ENCODE data around the gene TTC3. TPM values are rescaled to one million over a fixed set of nuclear protein-coding genes. Genes with fewer than 3 reads are reported as not detected.

The TTC3 gene
- total and polyA plus RNA-seq, 2 of the 13 experiments (the other 11 are each of a cell fraction or from before 2014, with no cell fraction given), result 55.7 to 108 TPM

- POLR2A ChIA-PET, result no interaction called here
- Histone ChIP-seq H3K27me3 (ENCODE audit: control insufficient read depth in 1 of 2, insufficient read depth in 2 of 2, low read length in 2 of 2) (no peaks in the 10 kb centered on the region), H4K20me1 (ENCODE audit: insufficient read depth, low read length) (no peaks in the 10 kb centered on the region), H2AFZ (ENCODE audit: low read length) (no peak overlapping the region), H3K79me2 (ENCODE audit: insufficient read depth, low read length) (no peaks in the 10 kb centered on the region), H3K4me3 (replicated peaks in 1 of 3; ENCODE audit: insufficient read depth in 1 of 3, low read depth in 2 of 3, low read length in 3 of 3) (no peak overlapping the region), H3K9ac (ENCODE audit: insufficient read depth, low read depth, low read length) (no peak overlapping the region), H3K9me3 (ENCODE audit: low read length) (no peaks in the 10 kb centered on the region), H3K4me2 (ENCODE audit: low read depth, low read length) (no peak overlapping the region), H3K27ac (ENCODE audit: extremely low read length, insufficient read depth, low read length) (no peak overlapping the region), H3K4me1 (ENCODE audit: insufficient read depth, low read length) (peaks cover 45% of the 10 kb centered on the region), H3K36me3 (replicated peaks in 1 of 2; ENCODE audit: control insufficient read depth in 1 of 2, insufficient read depth in 2 of 2, low read length in 2 of 2) (peaks cover 14 to 32% of the 10 kb centered on the region in 2 experiments)
- TF ChIP-seq MBNL3 (CRISPR knock-in tag; conservative IDR thresholded peaks at IDR 0.05) (no peak), LBX2 (CRISPR knock-in tag; IDR thresholded peaks at IDR 0.05; ENCODE audit: borderline replicate concordance) (no peak), ZC3H13 (CRISPR knock-in tag; IDR thresholded peaks at IDR 0.05) (no peak), TBX2 (CRISPR knock-in tag; IDR thresholded peaks at IDR 0.05; ENCODE audit: borderline replicate concordance) (no peak), ZC3H4 (CRISPR knock-in tag; IDR thresholded peaks at IDR 0.05; ENCODE audit: borderline replicate concordance) (no peak), HMG20B (CRISPR knock-in tag; conservative IDR thresholded peaks at IDR 0.05) (no peak), SMARCE1 (IDR thresholded peaks at IDR 0.05; ENCODE audit: borderline replicate concordance) (no peak), SP140L (CRISPR knock-in tag; IDR thresholded peaks at IDR 0.05; ENCODE audit: borderline replicate concordance) (no peak), ZNF446 (CRISPR knock-in tag; IDR thresholded peaks at IDR 0.05) (no peak), ATF1 (CRISPR knock-in tag; IDR thresholded peaks at IDR 0.05) (no peak), JUNB (CRISPR knock-in tag; IDR thresholded peaks at IDR 0.05; ENCODE audit: borderline replicate concordance) (no peak), ZNF20 (CRISPR knock-in tag; IDR thresholded peaks at IDR 0.05) (no peak), KAT2B (IDR thresholded peaks at IDR 0.05; ENCODE audit: borderline replicate concordance, low read depth, low read length) (no peak), REXO4 (CRISPR knock-in tag; IDR thresholded peaks at IDR 0.05; ENCODE audit: borderline replicate concordance) (no peak), SMAD9 (CRISPR knock-in tag; IDR thresholded peaks at IDR 0.05) (no peak), ZBTB46 (CRISPR knock-in tag; IDR thresholded peaks at IDR 0.05; ENCODE audit: borderline replicate concordance) (no peak)
- TF ChIP-seq, protein P1, sequence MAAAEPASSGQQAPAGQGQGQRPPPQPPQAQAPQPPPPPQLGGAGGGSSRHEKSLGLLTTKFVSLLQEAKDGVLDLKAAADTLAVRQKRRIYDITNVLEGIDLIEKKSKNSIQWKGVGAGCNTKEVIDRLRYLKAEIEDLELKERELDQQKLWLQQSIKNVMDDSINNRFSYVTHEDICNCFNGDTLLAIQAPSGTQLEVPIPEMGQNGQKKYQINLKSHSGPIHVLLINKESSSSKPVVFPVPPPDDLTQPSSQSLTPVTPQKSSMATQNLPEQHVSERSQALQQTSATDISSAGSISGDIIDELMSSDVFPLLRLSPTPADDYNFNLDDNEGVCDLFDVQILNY (CRISPR knock-in tag; conservative IDR thresholded peaks at IDR 0.05), result no peak
- TF ChIP-seq, protein P2, sequence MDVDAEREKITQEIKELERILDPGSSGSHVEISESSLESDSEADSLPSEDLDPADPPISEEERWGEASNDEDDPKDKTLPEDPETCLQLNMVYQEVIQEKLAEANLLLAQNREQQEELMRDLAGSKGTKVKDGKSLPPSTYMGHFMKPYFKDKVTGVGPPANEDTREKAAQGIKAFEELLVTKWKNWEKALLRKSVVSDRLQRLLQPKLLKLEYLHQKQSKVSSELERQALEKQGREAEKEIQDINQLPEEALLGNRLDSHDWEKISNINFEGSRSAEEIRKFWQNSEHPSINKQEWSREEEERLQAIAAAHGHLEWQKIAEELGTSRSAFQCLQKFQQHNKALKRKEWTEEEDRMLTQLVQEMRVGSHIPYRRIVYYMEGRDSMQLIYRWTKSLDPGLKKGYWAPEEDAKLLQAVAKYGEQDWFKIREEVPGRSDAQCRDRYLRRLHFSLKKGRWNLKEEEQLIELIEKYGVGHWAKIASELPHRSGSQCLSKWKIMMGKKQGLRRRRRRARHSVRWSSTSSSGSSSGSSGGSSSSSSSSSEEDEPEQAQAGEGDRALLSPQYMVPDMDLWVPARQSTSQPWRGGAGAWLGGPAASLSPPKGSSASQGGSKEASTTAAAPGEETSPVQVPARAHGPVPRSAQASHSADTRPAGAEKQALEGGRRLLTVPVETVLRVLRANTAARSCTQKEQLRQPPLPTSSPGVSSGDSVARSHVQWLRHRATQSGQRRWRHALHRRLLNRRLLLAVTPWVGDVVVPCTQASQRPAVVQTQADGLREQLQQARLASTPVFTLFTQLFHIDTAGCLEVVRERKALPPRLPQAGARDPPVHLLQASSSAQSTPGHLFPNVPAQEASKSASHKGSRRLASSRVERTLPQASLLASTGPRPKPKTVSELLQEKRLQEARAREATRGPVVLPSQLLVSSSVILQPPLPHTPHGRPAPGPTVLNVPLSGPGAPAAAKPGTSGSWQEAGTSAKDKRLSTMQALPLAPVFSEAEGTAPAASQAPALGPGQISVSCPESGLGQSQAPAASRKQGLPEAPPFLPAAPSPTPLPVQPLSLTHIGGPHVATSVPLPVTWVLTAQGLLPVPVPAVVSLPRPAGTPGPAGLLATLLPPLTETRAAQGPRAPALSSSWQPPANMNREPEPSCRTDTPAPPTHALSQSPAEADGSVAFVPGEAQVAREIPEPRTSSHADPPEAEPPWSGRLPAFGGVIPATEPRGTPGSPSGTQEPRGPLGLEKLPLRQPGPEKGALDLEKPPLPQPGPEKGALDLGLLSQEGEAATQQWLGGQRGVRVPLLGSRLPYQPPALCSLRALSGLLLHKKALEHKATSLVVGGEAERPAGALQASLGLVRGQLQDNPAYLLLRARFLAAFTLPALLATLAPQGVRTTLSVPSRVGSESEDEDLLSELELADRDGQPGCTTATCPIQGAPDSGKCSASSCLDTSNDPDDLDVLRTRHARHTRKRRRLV (CRISPR knock-in tag; IDR thresholded peaks at IDR 0.05), result no peak
- WGBS (ENCODE audit: low lambda C conversion rate), result 89% methylated on average over 7 of the region's 7 CpGs
- no peak for ATAC-seq
- no peak for DNase-seq (ENCODE audit: low spot score)
- no peak for FAIRE-seq
- in situ Hi-C loops (cut with HindIII; ENCODE audit: extremely low pct_ligation_motif_present, low pct_unique_long_range_greater_than_20kb), result no loop called here
- BruUV-seq (replicated peaks), result no TSS peak
- CTCF ChIA-PET (ENCODE audit: low intra/inter-chr PET ratio, low total read pairs), result no interaction called here
- intact Hi-C loops (cut with micrococcal nuclease; ENCODE audit: unreplicated experiment), result no loop called here
Measured at GRCh38 chr21:37204580-37204979, 131.5 kb downstream of the TTC3 start.

Data from HepG2 (cell line).